Measurements from ENCODE around the gene IL9.
A peak's percentile ranks its signal among the peaks of the same experiment; 100 is the strongest.

The IL9 gene

DNA sequence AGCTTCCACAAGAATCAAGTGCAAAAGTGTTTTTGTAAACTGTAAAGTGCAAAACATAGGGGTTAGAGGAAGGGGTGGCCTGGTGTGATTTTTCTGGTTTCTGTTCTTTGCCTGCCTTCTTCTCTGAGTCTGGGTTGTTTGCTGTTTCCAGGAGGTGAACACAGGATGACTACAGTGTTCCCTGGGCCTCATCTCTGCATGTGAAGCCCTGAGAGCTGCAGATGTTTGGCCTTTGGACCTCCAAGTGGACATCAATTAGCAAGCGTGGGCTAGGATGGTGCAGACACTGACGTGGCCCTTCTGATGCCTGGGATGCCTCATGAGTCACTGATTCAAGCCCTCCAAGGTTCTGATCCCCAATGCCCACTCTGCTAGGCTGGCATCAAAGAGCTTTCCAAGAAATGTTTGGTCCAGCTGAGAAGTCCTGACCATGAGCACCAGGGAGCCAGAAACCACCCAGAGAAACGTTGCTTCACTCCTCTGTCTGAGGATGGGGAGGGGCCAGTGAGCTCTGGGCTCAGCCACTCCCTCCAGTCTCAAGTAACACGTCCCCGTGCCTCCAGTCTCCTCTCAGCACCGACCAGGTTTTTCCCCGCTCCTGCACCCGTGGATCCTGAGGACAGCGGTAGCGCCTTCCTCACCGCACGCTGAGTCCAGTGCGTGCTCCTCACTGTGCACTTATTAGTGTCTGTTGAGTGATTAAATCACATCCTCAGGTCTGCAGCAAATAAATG, 7.6 kb downstream of the IL9 start:
- no peak for DNase-seq (ENCODE audit: low spot score)
- TF ChIP-seq, protein P1, sequence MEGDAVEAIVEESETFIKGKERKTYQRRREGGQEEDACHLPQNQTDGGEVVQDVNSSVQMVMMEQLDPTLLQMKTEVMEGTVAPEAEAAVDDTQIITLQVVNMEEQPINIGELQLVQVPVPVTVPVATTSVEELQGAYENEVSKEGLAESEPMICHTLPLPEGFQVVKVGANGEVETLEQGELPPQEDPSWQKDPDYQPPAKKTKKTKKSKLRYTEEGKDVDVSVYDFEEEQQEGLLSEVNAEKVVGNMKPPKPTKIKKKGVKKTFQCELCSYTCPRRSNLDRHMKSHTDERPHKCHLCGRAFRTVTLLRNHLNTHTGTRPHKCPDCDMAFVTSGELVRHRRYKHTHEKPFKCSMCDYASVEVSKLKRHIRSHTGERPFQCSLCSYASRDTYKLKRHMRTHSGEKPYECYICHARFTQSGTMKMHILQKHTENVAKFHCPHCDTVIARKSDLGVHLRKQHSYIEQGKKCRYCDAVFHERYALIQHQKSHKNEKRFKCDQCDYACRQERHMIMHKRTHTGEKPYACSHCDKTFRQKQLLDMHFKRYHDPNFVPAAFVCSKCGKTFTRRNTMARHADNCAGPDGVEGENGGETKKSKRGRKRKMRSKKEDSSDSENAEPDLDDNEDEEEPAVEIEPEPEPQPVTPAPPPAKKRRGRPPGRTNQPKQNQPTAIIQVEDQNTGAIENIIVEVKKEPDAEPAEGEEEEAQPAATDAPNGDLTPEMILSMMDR (IDR thresholded peaks at IDR 0.05; ENCODE audit: extremely low read depth, insufficient read depth, missing control alignments) = no peak
- in situ Hi-C loops (cut with MboI; ENCODE audit: low pct_unique_long_range_greater_than_20kb, low sequenced_read_pairs, unreplicated experiment) = loop anchor here (10.0 to 25.0 kb wide), 2 partner anchors 327 to 524 kb away; no protein-coding TSS in a partner anchor

DNA sequence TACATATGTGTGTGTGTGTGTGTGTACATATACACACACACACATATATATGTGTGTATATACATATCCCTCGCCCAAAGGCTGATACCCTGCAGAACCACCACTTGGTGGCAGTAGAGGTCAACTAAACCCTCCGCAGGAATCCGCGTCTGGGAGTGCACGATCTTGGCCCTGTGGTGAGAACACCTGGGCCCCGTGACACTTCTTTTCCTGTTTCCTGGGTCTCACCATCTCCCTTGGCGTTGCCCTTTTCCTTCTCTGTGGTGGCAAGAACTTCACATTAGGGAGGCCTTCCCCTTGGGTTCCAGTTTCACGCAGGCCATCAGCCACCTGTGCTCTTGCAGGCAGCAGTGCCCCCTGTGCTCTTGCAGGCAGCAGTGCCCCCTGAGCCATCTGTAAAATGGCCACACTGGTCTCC, 8.2 kb downstream of the IL9 start:
- in situ Hi-C loops (cut with MboI; ENCODE audit: low pct_unique_long_range_greater_than_20kb, low sequenced_read_pairs, unreplicated experiment) = loop anchor here (10.0 to 25.0 kb wide), 2 partner anchors 327 to 525 kb away; no protein-coding TSS in a partner anchor
- peak; percentile 68 for DNase-seq (ENCODE audit: low spot score)
- TF ChIP-seq, protein P1 (IDR thresholded peaks at IDR 0.05; ENCODE audit: extremely low read depth, insufficient read depth, missing control alignments) = peak; percentile 89

DNA sequence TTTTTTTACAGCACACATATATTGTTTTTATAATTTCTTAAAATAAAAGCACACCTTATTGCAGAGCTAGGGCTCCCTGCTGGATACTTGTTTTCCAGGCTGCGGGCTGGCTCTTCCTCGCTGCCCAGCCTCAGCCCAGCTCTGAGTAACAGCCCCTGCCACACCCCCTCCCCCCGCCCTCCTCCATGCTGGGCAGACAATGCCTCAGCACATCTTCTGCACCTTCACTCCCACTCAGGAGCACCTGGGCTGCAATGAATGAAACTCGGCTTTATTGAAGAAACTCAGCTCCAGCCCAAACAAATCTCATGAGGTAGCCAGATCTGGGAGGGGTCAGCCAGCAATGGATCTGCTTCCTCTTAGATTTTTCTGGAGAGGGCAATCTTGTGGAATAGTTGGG, 9.5 kb downstream of the IL9 start:
- TF ChIP-seq, protein P1 (IDR thresholded peaks at IDR 0.05; ENCODE audit: extremely low read depth, insufficient read depth, missing control alignments) = no peak
- in situ Hi-C loops (cut with MboI; ENCODE audit: low pct_unique_long_range_greater_than_20kb, low sequenced_read_pairs, unreplicated experiment) = loop anchor here (10.0 to 25.0 kb wide), 2 partner anchors 329 to 526 kb away; no protein-coding TSS in a partner anchor
- DNase-seq (ENCODE audit: low spot score) = no peak

DNA sequence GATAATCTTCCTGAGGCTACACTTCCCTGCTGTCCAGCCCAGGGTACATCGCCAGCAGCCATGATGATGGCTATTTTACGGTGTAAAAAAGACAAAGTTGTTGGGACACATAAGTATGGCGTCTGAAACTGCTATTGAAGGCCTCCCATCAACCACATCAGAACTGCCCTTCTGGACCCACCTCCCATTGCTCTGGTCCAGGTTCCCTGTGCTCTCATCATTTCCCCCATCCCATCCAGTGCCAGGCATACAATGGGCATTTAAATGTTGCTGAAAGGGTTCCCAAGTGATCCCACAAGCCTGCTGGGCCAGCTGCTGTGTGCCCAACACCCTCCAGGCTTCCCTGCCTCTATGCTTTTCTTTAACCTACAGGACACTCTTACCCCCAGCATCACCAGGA, 10.6 kb downstream of the IL9 start:
- TF ChIP-seq, protein P1 (IDR thresholded peaks at IDR 0.05; ENCODE audit: extremely low read depth, insufficient read depth, missing control alignments) = no peak
- no peak for DNase-seq (ENCODE audit: low spot score)
- in situ Hi-C loops (cut with MboI; ENCODE audit: low pct_unique_long_range_greater_than_20kb, low sequenced_read_pairs, unreplicated experiment) = loop anchor here (10.0 to 25.0 kb wide), 2 partner anchors 330 to 527 kb away; no protein-coding TSS in a partner anchor

DNA sequence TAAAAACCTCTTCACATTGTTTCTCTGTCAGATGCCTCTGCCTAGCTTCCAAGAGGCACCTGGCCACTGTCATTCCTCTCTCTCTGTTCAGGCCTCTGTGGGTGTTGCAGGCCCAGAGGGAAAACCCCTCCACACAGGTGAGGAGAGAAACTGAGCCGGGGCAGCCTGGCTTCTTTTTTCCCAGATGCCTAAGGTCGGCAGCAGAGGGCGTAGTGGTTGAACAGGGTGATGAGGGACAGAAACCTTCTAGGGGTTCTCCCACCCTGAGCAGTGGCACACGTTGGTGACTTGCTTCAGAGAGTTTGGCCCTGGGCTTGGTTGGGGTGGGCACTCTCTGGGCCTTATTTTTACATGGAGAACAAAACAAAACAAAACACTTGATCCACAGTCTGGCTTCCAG, 12.2 kb downstream of the IL9 start:
- TF ChIP-seq, protein P1 (IDR thresholded peaks at IDR 0.05; ENCODE audit: extremely low read depth, insufficient read depth, missing control alignments) = peak; percentile 30
- DNase-seq (ENCODE audit: low spot score) = no peak
- in situ Hi-C loops (cut with MboI; ENCODE audit: low pct_unique_long_range_greater_than_20kb, low sequenced_read_pairs, unreplicated experiment) = loop anchor here (10.0 to 25.0 kb wide), 2 partner anchors 331 to 529 kb away; no protein-coding TSS in a partner anchor

DNA sequence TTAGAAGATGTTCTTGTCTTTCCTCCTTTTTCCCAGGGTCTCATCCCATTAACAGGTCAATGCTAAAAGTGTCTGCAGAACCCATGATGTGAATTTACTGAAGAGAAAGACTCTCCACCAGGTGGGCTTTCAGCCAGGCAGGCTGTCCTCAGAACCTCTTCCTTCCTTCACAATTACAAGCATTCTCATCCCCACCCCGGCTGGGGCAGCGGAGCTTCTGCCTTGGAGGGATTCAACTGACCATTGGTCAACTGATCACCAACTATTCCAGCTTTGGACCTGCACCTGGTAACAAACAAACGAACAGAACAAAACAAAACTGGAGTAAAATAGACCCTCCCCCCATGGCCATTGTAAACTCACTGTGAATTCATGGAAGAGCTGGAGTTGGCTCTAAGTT, 12.6 kb downstream of the IL9 start:
- DNase-seq (ENCODE audit: low spot score) = no peak
- TF ChIP-seq, protein P1 (IDR thresholded peaks at IDR 0.05; ENCODE audit: extremely low read depth, insufficient read depth, missing control alignments) = no peak
- in situ Hi-C loops (cut with MboI; ENCODE audit: low pct_unique_long_range_greater_than_20kb, low sequenced_read_pairs, unreplicated experiment) = loop anchor here (10.0 to 25.0 kb wide), 2 partner anchors 332 to 529 kb away; no protein-coding TSS in a partner anchor
